ENCODE measurements around the gene HSPA1B.
"Not testable (repeated sequence)": the region's sequence is repeated elsewhere in the genome, so short reads cannot be mapped to it uniquely, and the experiment has no call there.

HSPA1B gene

GRCh38 chr6:31814677-31815024, 12.9 kb upstream of the HSPA1B start:
- peak overlapping the region; percentile 85 for H3K27ac Mint-ChIP-seq
- peaks cover 53% of the 10 kb centered on the region for H3K4me1 Mint-ChIP-seq
- H3K36me3 Mint-ChIP-seq (ENCODE audit: low read depth): peaks cover 2% of the 10 kb centered on the region
- H3K4me3 Mint-ChIP-seq: peak overlapping the region; percentile 82
- H3K9me3 Mint-ChIP-seq: no peaks in the 10 kb centered on the region
- H3K27me3 Mint-ChIP-seq: no peaks in the 10 kb centered on the region
- peak; percentile 45 for ATAC-seq
- peak; percentile 75 for DNase-seq

- DNase-seq (peak; percentile 72), ATAC-seq (peak; percentile 40)
- H3K4me1 Mint-ChIP-seq: peaks cover 58% of the 10 kb centered on the region
These were observed 12.3 kb upstream of the HSPA1B start, which contains the start of the genes HSPA1A and HSPA1L for GRCh38 chr6:31815025-31815838. Gene HSPA1A (plus strand): TSS chr6:31815543. CDS start chr6:31815757, 214 bp downstream. Gene HSPA1L (minus strand): TSS chr6:31815283. CDS start chr6:31811972, 3,311 bp downstream.

GRCh38 chr6:31817133-31817928, 10.2 kb upstream of the HSPA1B start:
- not testable (repeated sequence) for H3K27me3 Mint-ChIP-seq; DNase-seq; H3K9me3 Mint-ChIP-seq; ATAC-seq; H3K36me3 Mint-ChIP-seq (ENCODE audit: low read depth)
- peak overlapping the region; percentile 88 for H3K4me3 Mint-ChIP-seq
- H3K4me1 Mint-ChIP-seq: peaks cover 71% of the 10 kb centered on the region
- H3K27ac Mint-ChIP-seq: peak overlapping the region; percentile 87

More at GRCh38 chr6:31815025-31815838, 12.3 kb upstream of the HSPA1B start, which contains the start of the genes HSPA1A and HSPA1L:
- Mint-ChIP-seq H3K36me3 (ENCODE audit: low read depth) (peaks cover 2% of the 10 kb centered on the region), H3K4me3 (peak within 1 kb of the TSS; percentile 82), H3K9me3 (no peaks in the 10 kb centered on the region), H3K27me3 (no peaks in the 10 kb centered on the region), H3K27ac (peak within 1 kb of the TSS; percentile 85)

DNA sequence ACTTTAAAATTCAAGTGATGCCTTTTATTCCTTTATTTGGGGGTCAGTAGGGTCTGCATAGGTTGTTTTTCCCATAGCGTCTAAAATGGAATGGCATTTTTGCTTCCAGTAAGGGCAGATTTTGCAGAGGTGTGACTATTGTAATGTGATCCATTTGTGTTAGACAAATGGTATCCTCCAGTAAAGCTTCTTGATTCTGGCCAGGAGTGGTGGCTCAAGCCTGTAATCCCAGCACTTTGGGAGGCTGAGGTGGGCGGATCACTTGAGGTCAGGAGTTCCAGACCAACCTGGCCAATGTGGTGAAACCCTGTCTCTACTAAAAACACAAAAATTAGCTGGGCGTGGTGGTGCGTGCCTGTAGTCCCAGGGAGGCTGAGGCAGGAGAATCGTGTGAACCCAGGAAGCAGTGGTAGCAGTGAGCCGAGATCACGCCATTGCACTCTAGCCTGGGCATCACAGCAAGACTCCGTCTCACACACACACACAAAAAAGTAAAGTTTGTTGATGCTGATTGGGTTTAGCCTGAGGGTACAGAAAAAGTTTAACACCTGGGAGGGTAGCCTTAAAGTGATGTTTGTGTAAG, 9.5 kb upstream of the HSPA1B start:
- not testable (repeated sequence) for H3K36me3 Mint-ChIP-seq (ENCODE audit: low read depth); DNase-seq; ATAC-seq; H3K27me3 Mint-ChIP-seq; H3K9me3 Mint-ChIP-seq
- peak overlapping the region; percentile 88 for H3K4me3 Mint-ChIP-seq
- H3K4me1 Mint-ChIP-seq: peaks cover 71% of the 10 kb centered on the region
- H3K27ac Mint-ChIP-seq: peak overlapping the region; percentile 87

- Mint-ChIP-seq H3K27ac (no peak overlapping the region), H3K4me3 (no peak overlapping the region), H3K4me1 (peaks cover 63% of the 10 kb centered on the region), H3K36me3 (ENCODE audit: low read depth) (peaks cover 2% of the 10 kb centered on the region), H3K27me3 (no peaks in the 10 kb centered on the region), H3K9me3 (no peaks in the 10 kb centered on the region)
- DNase-seq (no peak), ATAC-seq (no peak)
These were observed 7.7 kb upstream of the HSPA1B start for GRCh38 chr6:31819871-31820299.

DNA sequence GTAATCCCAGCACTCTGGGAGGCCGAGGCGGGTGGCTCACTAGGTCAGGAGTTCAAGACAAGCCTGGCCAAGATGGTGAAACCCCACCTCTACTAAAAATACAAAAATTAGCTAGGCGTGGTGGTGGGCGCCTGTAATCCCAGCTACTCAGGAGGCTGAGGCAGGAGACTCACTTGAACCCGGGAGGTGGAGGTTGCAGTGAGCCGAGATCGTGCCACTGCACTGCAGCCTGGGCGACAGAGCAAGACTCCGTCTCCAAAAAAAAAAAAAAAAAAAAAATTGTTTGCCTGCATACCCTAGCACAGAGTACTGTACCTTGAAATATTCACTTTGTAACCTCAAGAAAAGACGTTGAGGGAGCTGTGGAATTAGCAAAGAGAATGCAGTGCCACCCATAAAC, 7.1 kb upstream of the HSPA1B start:
- not testable (repeated sequence) for H3K36me3 Mint-ChIP-seq (ENCODE audit: low read depth); DNase-seq; H3K27me3 Mint-ChIP-seq; ATAC-seq; H3K9me3 Mint-ChIP-seq
- peaks cover 62% of the 10 kb centered on the region for H3K4me1 Mint-ChIP-seq
- H3K4me3 Mint-ChIP-seq: peak overlapping the region; percentile 87
- peak overlapping the region; percentile 94 for H3K27ac Mint-ChIP-seq

DNA sequence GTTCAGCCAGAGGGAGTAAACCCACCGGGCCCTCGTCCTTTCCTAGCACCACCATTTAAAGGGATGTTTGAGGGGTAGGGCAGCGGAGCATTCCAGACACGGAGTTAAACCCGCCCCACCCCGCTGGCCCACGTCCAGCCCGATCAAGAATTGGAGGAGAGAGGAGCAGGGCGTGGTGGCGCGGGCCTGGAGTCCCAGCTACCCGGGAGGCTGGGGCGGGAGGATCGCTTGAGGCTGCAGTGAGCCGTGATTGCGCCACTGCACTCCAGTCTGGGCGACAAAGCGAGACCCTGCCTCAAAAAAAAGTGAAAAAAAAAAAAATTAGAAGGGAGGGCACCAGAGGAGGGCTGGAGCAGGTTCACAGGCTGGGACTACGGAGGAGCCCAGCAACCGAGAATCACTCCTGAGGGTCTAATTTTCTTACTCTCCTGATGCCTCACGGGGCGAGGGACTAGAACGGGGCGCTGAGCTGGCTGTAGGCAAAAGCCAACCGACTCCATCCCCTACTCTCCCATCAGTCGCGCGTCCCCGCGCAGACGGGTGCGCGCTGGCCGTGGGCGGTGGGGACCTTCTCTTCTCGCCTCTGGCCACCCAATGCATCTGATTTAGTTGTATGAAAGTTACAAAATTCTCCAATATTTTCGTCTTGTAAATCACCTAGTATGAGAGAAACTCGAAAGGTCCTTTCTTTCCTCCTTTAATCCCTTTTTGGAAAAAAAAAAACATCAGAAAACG, 6.1 kb upstream of the HSPA1B start:
- Mint-ChIP-seq H3K4me3 (peak overlapping the region; percentile 87), H3K27me3 (no peaks in the 10 kb centered on the region), H3K9me3 (no peaks in the 10 kb centered on the region), H3K4me1 (peaks cover 69% of the 10 kb centered on the region), H3K36me3 (ENCODE audit: low read depth) (peaks cover 2% of the 10 kb centered on the region), H3K27ac (peak overlapping the region; percentile 94)
- ATAC-seq (peak; percentile 50), DNase-seq (peak; percentile 85)

- H3K4me1 Mint-ChIP-seq: peaks cover 77% of the 10 kb centered on the region
- peak; percentile 65 for DNase-seq
- peaks cover 2% of the 10 kb centered on the region for H3K36me3 Mint-ChIP-seq (ENCODE audit: low read depth)
- H3K27ac Mint-ChIP-seq: peak overlapping the region; percentile 94
- H3K4me3 Mint-ChIP-seq: peak overlapping the region; percentile 87
- peak; percentile 37 for ATAC-seq
- H3K27me3 Mint-ChIP-seq: peaks cover 3% of the 10 kb centered on the region
- H3K9me3 Mint-ChIP-seq: no peaks in the 10 kb centered on the region
These were observed 5.3 kb upstream of the HSPA1B start for GRCh38 chr6:31822036-31822821.

DNA sequence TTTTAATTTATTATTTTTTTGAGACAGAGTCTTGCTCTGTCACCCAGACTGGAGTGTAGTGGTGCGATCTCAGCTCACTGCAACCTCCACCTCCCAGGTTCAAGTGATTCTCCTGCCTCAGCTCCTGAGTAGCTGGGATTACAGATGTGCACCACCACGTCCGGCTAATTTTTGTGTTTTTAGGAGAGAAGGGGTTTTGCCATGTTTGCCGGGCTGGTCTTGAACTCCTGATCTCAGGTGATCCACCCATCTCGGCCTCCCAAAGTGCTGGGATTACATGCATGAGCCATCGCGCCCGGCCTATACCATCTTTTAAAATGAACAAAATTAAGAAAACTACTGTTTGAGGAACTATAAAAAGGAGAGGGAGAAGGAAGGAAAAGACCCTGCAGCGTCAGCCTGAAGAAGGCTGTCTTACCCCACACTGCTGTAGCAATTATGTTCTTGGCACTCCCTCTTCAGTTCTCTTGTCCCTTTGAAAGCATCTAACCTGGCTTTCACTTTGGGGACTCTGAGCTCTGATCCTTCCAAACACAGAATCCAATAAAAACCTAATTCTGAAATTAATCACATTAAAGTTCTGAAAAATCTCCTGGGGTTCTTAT, 3.8 kb upstream of the HSPA1B start:
- H3K4me3 Mint-ChIP-seq; DNase-seq; H3K27ac Mint-ChIP-seq; H3K36me3 Mint-ChIP-seq (ENCODE audit: low read depth); H3K9me3 Mint-ChIP-seq; ATAC-seq; H3K27me3 Mint-ChIP-seq: not testable (repeated sequence)
- H3K4me1 Mint-ChIP-seq: peaks cover 66% of the 10 kb centered on the region

DNA sequence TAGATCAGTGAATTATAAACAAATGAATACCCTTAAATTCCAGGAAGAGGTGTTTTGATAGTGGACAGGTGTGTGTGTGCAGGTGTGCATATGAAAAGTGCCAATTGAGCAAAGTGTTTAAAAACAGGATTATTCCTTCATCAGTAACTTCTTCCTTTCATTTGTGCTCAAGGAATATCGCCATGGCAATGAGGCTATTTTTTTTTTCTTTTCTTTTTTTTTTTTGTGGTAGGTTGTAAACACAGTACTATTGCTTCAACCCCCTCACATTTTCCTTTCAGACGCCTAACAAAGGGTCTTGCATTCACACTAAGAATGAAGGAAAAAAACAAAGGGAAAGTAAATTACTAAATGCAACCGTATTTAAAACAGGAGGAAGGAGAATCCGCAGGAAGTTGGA, 2.0 kb upstream of the HSPA1B start:
- H3K4me1 Mint-ChIP-seq: peaks cover 58% of the 10 kb centered on the region
- H3K27me3 Mint-ChIP-seq: peaks cover 4% of the 10 kb centered on the region
- ATAC-seq (no peak), DNase-seq (no peak)
- H3K9me3 Mint-ChIP-seq: no peaks in the 10 kb centered on the region
- H3K36me3 Mint-ChIP-seq (ENCODE audit: low read depth): peaks cover 7% of the 10 kb centered on the region
- H3K27ac Mint-ChIP-seq: peak overlapping the region; percentile 97
- no peak overlapping the region for H3K4me3 Mint-ChIP-seq

GRCh38 chr6:31826793-31827285, 699 bp upstream of the HSPA1B start:
- DNase-seq (no peak), ATAC-seq (peak; percentile 8)
- Mint-ChIP-seq H3K9me3 (no peaks in the 10 kb centered on the region), H3K27me3 (peaks cover 4% of the 10 kb centered on the region), H3K27ac (peak overlapping the region; percentile 97), H3K4me1 (peaks cover 60% of the 10 kb centered on the region), H3K36me3 (ENCODE audit: low read depth) (peaks cover 9% of the 10 kb centered on the region), H3K4me3 (peak overlapping the region; percentile 86)

DNA sequence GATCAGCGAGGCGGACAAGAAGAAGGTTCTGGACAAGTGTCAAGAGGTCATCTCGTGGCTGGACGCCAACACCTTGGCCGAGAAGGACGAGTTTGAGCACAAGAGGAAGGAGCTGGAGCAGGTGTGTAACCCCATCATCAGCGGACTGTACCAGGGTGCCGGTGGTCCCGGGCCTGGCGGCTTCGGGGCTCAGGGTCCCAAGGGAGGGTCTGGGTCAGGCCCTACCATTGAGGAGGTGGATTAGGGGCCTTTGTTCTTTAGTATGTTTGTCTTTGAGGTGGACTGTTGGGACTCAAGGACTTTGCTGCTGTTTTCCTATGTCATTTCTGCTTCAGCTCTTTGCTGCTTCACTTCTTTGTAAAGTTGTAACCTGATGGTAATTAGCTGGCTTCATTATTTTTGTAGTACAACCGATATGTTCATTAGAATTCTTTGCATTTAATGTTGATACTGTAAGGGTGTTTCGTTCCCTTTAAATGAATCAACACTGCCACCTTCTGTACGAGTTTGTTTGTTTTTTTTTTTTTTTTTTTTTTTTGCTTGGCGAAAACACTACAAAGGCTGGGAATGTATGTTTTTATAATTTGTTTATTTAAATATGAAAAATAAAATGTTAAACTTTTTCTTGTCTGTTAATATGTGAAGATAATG, 2.2 kb downstream of the HSPA1B start:
- peaks cover 12% of the 10 kb centered on the region for H3K36me3 Mint-ChIP-seq (ENCODE audit: low read depth)
- ATAC-seq: no peak
- no peaks in the 10 kb centered on the region for H3K9me3 Mint-ChIP-seq
- H3K27me3 Mint-ChIP-seq: peaks cover 4% of the 10 kb centered on the region
- DNase-seq: no peak
- H3K4me3 Mint-ChIP-seq: peak overlapping the region; percentile 87
- peak overlapping the region; percentile 88 for H3K27ac Mint-ChIP-seq
- H3K4me1 Mint-ChIP-seq: peaks cover 51% of the 10 kb centered on the region

All from activated naive CD8-positive, alpha-beta T cell treated with anti-CD3 and anti-CD28 coated beads, Interleukin-2, amount 50 U/mL, for 24 hours (primary cell).